Measurements from ENCODE around the gene PROSER2. TPM values are rescaled to one million over a fixed set of nuclear protein-coding genes. Genes with fewer than 3 reads are reported as not detected.

The PROSER2 gene
- total RNA-seq, 1 experiment from 2014 or later = 19.5 TPM

GRCh38 chr10:11875494-11876281, 52.5 kb downstream of the PROSER2 start:
- H3K4me3 Mint-ChIP-seq (ENCODE audit: low read depth, unreplicated experiment) = peak overlapping the region; percentile 66
- H3K9me3 Mint-ChIP-seq (ENCODE audit: low read depth, unreplicated experiment) = no peaks in the 10 kb centered on the region
- DNase-seq = peak; percentile 94
- TSS peak; percentile 42 for BruUV-seq (replicated peaks)
- intact Hi-C loops (cut with micrococcal nuclease; ENCODE audit: unreplicated experiment) = loop anchor here (2.0 kb wide), 1 partner anchor 45 kb away; no protein-coding TSS in a partner anchor
- peaks cover 40% of the 10 kb centered on the region for H3K4me1 Mint-ChIP-seq (ENCODE audit: low read depth, unreplicated experiment)
- TF ChIP-seq CTCF (IDR thresholded peaks at IDR 0.05; ENCODE audit: unreplicated experiment) = no peak
- H3K36me3 Mint-ChIP-seq (ENCODE audit: insufficient read depth, unreplicated experiment) = peaks cover 36% of the 10 kb centered on the region
- H3K27me3 Mint-ChIP-seq (ENCODE audit: unreplicated experiment) = no peaks in the 10 kb centered on the region
- CTCF ChIA-PET = interaction anchor here (0.6 to 1.0 kb wide), 6 partner anchors 10 to 368 kb away, joined by 3 to 7 read pairs (median 3); no protein-coding TSS in a partner anchor
- peak overlapping the region; percentile 90 for H3K27ac Mint-ChIP-seq (ENCODE audit: unreplicated experiment)

DNA sequence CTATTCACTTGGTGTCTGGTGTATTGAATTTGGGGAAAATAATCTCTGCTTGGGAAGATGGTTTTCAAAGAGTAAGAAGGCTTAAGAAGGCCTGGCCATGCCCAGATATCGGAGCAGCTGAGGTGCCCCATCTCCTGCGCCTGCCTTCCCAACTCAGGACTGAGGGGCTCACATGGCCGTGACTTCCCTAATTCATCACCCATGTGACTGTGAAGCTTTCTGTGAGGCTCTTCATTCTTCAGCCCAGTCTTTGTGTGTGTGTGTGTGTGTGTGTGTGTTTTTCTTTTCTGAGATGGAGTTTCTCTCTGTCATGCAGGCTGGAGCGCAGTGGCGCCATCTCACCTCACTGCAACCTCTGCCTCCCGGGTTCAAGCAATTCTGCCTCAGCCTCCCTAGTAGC, 53.2 kb downstream of the PROSER2 start:
- Mint-ChIP-seq H3K4me3 (ENCODE audit: low read depth, unreplicated experiment) (no peak overlapping the region), H3K36me3 (ENCODE audit: insufficient read depth, unreplicated experiment) (peaks cover 39% of the 10 kb centered on the region), H3K4me1 (ENCODE audit: low read depth, unreplicated experiment) (peaks cover 43% of the 10 kb centered on the region), H3K27ac (ENCODE audit: unreplicated experiment) (peak overlapping the region; percentile 90), H3K9me3 (ENCODE audit: low read depth, unreplicated experiment) (no peaks in the 10 kb centered on the region), H3K27me3 (ENCODE audit: unreplicated experiment) (no peaks in the 10 kb centered on the region)
- no peak for DNase-seq
- CTCF ChIA-PET = interaction anchor here (1.0 kb wide), 4 partner anchors 9 to 93 kb away, joined by 3 to 7 read pairs (median 4); no protein-coding TSS in a partner anchor
- no peak for TF ChIP-seq CTCF (IDR thresholded peaks at IDR 0.05; ENCODE audit: unreplicated experiment)
- intact Hi-C loops (cut with micrococcal nuclease; ENCODE audit: unreplicated experiment) = no loop called here
- no TSS peak for BruUV-seq (replicated peaks)

GRCh38 chr10:11876805-11877590, 53.8 kb downstream of the PROSER2 start:
- peak overlapping the region; percentile 90 for H3K27ac Mint-ChIP-seq (ENCODE audit: unreplicated experiment)
- intact Hi-C loops (cut with micrococcal nuclease; ENCODE audit: unreplicated experiment) = no loop called here
- TF ChIP-seq CTCF (IDR thresholded peaks at IDR 0.05; ENCODE audit: unreplicated experiment) = no peak
- H3K36me3 Mint-ChIP-seq (ENCODE audit: insufficient read depth, unreplicated experiment) = peaks cover 39% of the 10 kb centered on the region
- CTCF ChIA-PET = interaction anchor here (0.7 to 1.1 kb wide), 2 partner anchors 57 to 690 kb away, joined by 4 to 6 read pairs; no protein-coding TSS in a partner anchor
- BruUV-seq (replicated peaks) = no TSS peak
- H3K27me3 Mint-ChIP-seq (ENCODE audit: unreplicated experiment) = no peaks in the 10 kb centered on the region
- DNase-seq = no peak
- H3K9me3 Mint-ChIP-seq (ENCODE audit: low read depth, unreplicated experiment) = no peaks in the 10 kb centered on the region
- no peak overlapping the region for H3K4me3 Mint-ChIP-seq (ENCODE audit: low read depth, unreplicated experiment)
- H3K4me1 Mint-ChIP-seq (ENCODE audit: low read depth, unreplicated experiment) = peaks cover 50% of the 10 kb centered on the region

DNA sequence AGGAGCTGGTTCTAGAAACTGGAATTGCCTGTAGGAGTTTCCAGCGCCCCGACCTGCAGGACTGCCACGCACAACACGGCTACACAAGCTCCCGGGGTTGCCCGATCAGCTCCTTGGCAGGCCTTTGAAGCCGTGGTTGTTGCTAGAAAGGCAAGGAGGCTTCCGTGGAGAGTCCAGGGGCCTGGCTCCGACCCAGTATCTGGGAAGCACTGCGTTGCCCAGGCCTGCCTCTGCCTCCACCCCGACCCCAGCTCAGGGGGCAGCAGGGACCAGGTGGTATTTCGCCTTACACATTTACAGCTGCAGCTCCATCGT, 54.4 kb downstream of the PROSER2 start:
- no peak overlapping the region for H3K27ac Mint-ChIP-seq (ENCODE audit: unreplicated experiment)
- no peak for DNase-seq
- CTCF ChIA-PET = interaction anchor here (1.1 kb wide), 1 partner anchor 58 kb away, joined by 4 read pairs; no protein-coding TSS in a partner anchor
- H3K9me3 Mint-ChIP-seq (ENCODE audit: low read depth, unreplicated experiment) = no peaks in the 10 kb centered on the region
- no peaks in the 10 kb centered on the region for H3K27me3 Mint-ChIP-seq (ENCODE audit: unreplicated experiment)
- H3K4me1 Mint-ChIP-seq (ENCODE audit: low read depth, unreplicated experiment) = peaks cover 55% of the 10 kb centered on the region
- TF ChIP-seq CTCF (IDR thresholded peaks at IDR 0.05; ENCODE audit: unreplicated experiment) = no peak
- no peak overlapping the region for H3K4me3 Mint-ChIP-seq (ENCODE audit: low read depth, unreplicated experiment)
- intact Hi-C loops (cut with micrococcal nuclease; ENCODE audit: unreplicated experiment) = no loop called here
- peaks cover 39% of the 10 kb centered on the region for H3K36me3 Mint-ChIP-seq (ENCODE audit: insufficient read depth, unreplicated experiment)
- no TSS peak for BruUV-seq (replicated peaks)
